WTC11 (cell line): ENCODE data around the gene RNASE11. TPM values are rescaled to one million over a fixed set of nuclear protein-coding genes. Genes with fewer than 3 reads are reported as not detected.

Experiments used
- CREM ChIP-seq: sonication (generic); formaldehyde crosslinking; IDR thresholded peaks from 2 replicates; pipeline ENCODE4 v1.8.1; 2022; ENCODE audit warnings: mild to moderate bottlenecking, missing genetic modification reagents, moderate library complexity
- ELF4 ChIP-seq: sonication (generic); formaldehyde crosslinking; IDR thresholded peaks from 2 replicates; pipeline ENCODE4 v1.8.1; 2022; ENCODE audit warnings: low read depth, mild to moderate bottlenecking, moderate library complexity, missing genetic modification reagents
- ETV6 ChIP-seq: sonication (generic); formaldehyde crosslinking; IDR thresholded peaks from 2 replicates; pipeline ENCODE4 v1.8.1; 2022; ENCODE audit warnings: mild to moderate bottlenecking, missing genetic modification reagents
- FOXK1 ChIP-seq: sonication (generic); formaldehyde crosslinking; IDR thresholded peaks from 2 replicates; pipeline ENCODE4 v1.8.0; 2022; ENCODE audit warnings: mild to moderate bottlenecking, moderate library complexity, missing genetic modification reagents
- GABPB1 ChIP-seq: sonication (generic); formaldehyde crosslinking; IDR thresholded peaks from 2 replicates; pipeline ENCODE4 v1.8.1; 2023; ENCODE audit warnings: mild to moderate bottlenecking, missing genetic modification reagents
- GRHL2 ChIP-seq: fragments of 250-450 bp; sonication (Bioruptor Pico); IDR thresholded peaks from 2 replicates; pipeline ENCODE4 v1.8.0; 2022; ENCODE audit warnings: mild to moderate bottlenecking, moderate library complexity; ENCODE audit not compliant: insufficient replicate concordance, severe bottlenecking
- HMGA2 ChIP-seq: fragments of 250-450 bp; sonication (Bioruptor Pico); IDR thresholded peaks from 2 replicates; pipeline ENCODE4 v1.4.0; 2021; ENCODE audit warnings: mild to moderate bottlenecking, moderate library complexity
- JAZF1 ChIP-seq: fragments of 250-450 bp; sonication (Bioruptor Pico); IDR thresholded peaks from 2 replicates; pipeline ENCODE4 v1.9.0; 2021; ENCODE audit warnings: moderate library complexity, mild to moderate bottlenecking, inconsistent platforms
- JUN ChIP-seq: sonication (generic); formaldehyde crosslinking; IDR thresholded peaks from 2 replicates; pipeline ENCODE4 v1.8.0; 2023; ENCODE audit warnings: mild to moderate bottlenecking, missing genetic modification reagents
- OVOL2 ChIP-seq: fragments of 250-450 bp; sonication (Bioruptor Pico); IDR thresholded peaks from 2 replicates; pipeline ENCODE4 v1.9.0; 2021; ENCODE audit warnings: mild to moderate bottlenecking, borderline replicate concordance
- SP1 ChIP-seq: sonication (generic); formaldehyde crosslinking; conservative IDR thresholded peaks from 2 replicates; pipeline ENCODE4 v1.8.1; 2022; ENCODE audit warnings: missing genetic modification reagents
- TEAD4 ChIP-seq: sonication (generic); formaldehyde crosslinking; IDR thresholded peaks from 2 replicates; pipeline ENCODE4 v1.8.0; 2022; ENCODE audit warnings: mild to moderate bottlenecking, missing genetic modification reagents
- ZNF219 ChIP-seq: sonication (generic); formaldehyde crosslinking; IDR thresholded peaks from 2 replicates; pipeline ENCODE4 v1.8.0; 2023; ENCODE audit warnings: missing genetic modification reagents, mild to moderate bottlenecking, borderline replicate concordance
- total RNA-seq: library from RNA; stranded (reverse); gene quantifications from 3 replicates; pipeline ENCODE4 v1.2.3, GENCODE V29; 2021
- TF ChIP-seq, protein P1 (sequence below): fragments of 250-450 bp; sonication (Bioruptor Pico); IDR thresholded peaks from 2 replicates; pipeline ENCODE4 v1.9.0; 2021; ENCODE audit warnings: moderate library complexity, mild to moderate bottlenecking, inconsistent platforms, borderline replicate concordance
- TF ChIP-seq, protein P2 (sequence below): sonication (generic); formaldehyde crosslinking; conservative IDR thresholded peaks from 2 replicates; pipeline ENCODE4 v1.8.1; 2022; ENCODE audit warnings: mild to moderate bottlenecking, missing genetic modification reagents
- TF ChIP-seq, protein P3 (sequence below): sonication (generic); formaldehyde crosslinking; IDR thresholded peaks from 2 replicates; pipeline ENCODE4 v1.8.1; 2022; ENCODE audit warnings: low read depth, mild to moderate bottlenecking, moderate library complexity, missing genetic modification reagents, borderline replicate concordance
- TF ChIP-seq, protein P4 (sequence below): sonication (generic); formaldehyde crosslinking; IDR thresholded peaks from 2 replicates; pipeline ENCODE4 v1.8.1; 2023; ENCODE audit warnings: mild to moderate bottlenecking, missing genetic modification reagents
- TF ChIP-seq, protein P5 (sequence below): sonication (generic); formaldehyde crosslinking; IDR thresholded peaks from 2 replicates; pipeline ENCODE4 v1.8.1; 2022; ENCODE audit warnings: low read depth, missing genetic modification reagents, borderline replicate concordance
- TF ChIP-seq, protein P6 (sequence below): sonication (generic); formaldehyde crosslinking; IDR thresholded peaks from 2 replicates; pipeline ENCODE4 v1.8.0; 2022; ENCODE audit warnings: mild to moderate bottlenecking, missing genetic modification reagents
- TF ChIP-seq, protein P7 (sequence below): sonication (generic); formaldehyde crosslinking; IDR thresholded peaks from 2 replicates; pipeline ENCODE4 v1.8.0; 2023; ENCODE audit warnings: missing genetic modification reagents, mild to moderate bottlenecking, borderline replicate concordance

The RNASE11 gene
- total RNA-seq, 1 experiment from 2014 or later = not detected

DNA sequence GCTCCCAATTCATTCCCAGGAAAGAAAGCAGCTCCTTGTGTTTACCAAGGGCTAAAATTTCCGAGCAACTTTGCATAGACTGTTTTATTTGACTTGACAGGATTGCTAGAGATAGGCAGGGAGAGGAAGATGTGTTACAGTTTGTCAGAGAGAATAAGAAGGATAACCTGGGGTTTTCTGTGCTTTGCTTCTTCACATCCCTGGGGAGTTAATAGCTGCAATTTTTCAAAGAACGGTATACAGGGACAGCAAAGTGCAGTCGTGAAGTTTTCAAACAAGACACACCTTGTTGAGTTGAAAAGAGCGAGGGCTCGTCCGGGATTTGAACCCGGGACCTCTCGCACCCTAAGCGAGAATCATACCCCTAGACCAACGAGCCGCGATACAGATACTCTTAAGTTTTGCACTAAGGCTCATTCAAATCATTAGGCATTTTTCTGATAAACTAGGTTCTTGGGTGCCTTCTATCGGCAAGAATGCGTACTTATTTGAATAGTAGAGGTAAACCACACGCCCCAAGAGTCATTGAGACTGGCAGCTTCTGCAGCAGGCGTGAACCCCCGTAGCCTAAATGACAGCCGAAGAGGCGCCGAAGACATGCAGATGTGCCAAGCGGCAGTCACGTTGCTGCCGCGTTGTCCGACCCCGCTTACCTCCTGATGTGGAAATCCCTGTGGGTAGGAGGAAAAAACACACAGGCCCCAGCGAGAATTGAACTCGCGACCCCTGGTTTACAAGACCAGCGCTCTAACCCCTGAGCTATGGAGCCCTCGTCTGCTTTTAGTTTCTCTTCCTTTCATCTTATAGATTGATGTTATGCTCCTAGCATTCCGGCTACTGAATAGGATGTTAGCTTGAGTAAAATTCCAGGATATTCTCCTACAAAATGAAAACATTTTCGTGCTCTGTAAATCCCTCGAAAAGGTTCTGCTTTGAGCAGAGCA, 25.6 kb upstream of the RNASE11 start (continued):
- TF ChIP-seq, protein P1, sequence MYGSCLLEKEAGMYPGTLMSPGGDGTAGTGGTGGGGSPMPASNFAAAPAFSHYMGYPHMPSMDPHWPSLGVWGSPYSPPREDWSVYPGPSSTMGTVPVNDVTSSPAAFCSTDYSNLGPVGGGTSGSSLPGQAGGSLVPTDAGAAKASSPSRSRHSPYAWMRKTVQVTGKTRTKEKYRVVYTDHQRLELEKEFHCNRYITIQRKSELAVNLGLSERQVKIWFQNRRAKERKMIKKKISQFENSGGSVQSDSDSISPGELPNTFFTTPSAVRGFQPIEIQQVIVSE (CRISPR knock-in tag) = no peak
- no peak for TF ChIP-seq FOXK1
- TF ChIP-seq CREM (CRISPR knock-in tag) = no peak
- TF ChIP-seq GRHL2 (CRISPR knock-in tag) = no peak
- TF ChIP-seq, protein P2, sequence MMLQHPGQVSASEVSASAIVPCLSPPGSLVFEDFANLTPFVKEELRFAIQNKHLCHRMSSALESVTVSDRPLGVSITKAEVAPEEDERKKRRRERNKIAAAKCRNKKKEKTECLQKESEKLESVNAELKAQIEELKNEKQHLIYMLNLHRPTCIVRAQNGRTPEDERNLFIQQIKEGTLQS = no peak
- TF ChIP-seq, protein P3, sequence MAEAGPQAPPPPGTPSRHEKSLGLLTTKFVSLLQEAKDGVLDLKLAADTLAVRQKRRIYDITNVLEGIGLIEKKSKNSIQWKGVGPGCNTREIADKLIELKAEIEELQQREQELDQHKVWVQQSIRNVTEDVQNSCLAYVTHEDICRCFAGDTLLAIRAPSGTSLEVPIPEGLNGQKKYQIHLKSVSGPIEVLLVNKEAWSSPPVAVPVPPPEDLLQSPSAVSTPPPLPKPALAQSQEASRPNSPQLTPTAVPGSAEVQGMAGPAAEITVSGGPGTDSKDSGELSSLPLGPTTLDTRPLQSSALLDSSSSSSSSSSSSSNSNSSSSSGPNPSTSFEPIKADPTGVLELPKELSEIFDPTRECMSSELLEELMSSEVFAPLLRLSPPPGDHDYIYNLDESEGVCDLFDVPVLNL (CRISPR knock-in tag) = no peak
- no peak for TF ChIP-seq ZNF219 (CRISPR knock-in tag)
- peak; percentile 58; the same call in 1 of the 2 replicates for TF ChIP-seq GABPB1 (CRISPR knock-in tag)
- TF ChIP-seq OVOL2 (CRISPR knock-in tag) = no peak
- TF ChIP-seq ELF4 = no peak
- peak; percentile 51; the same call in 1 of the 2 replicates for TF ChIP-seq SP1 (CRISPR knock-in tag)
- TF ChIP-seq, protein P4, sequence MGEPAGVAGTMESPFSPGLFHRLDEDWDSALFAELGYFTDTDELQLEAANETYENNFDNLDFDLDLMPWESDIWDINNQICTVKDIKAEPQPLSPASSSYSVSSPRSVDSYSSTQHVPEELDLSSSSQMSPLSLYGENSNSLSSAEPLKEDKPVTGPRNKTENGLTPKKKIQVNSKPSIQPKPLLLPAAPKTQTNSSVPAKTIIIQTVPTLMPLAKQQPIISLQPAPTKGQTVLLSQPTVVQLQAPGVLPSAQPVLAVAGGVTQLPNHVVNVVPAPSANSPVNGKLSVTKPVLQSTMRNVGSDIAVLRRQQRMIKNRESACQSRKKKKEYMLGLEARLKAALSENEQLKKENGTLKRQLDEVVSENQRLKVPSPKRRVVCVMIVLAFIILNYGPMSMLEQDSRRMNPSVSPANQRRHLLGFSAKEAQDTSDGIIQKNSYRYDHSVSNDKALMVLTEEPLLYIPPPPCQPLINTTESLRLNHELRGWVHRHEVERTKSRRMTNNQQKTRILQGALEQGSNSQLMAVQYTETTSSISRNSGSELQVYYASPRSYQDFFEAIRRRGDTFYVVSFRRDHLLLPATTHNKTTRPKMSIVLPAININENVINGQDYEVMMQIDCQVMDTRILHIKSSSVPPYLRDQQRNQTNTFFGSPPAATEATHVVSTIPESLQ = no peak
- TF ChIP-seq, protein P5, sequence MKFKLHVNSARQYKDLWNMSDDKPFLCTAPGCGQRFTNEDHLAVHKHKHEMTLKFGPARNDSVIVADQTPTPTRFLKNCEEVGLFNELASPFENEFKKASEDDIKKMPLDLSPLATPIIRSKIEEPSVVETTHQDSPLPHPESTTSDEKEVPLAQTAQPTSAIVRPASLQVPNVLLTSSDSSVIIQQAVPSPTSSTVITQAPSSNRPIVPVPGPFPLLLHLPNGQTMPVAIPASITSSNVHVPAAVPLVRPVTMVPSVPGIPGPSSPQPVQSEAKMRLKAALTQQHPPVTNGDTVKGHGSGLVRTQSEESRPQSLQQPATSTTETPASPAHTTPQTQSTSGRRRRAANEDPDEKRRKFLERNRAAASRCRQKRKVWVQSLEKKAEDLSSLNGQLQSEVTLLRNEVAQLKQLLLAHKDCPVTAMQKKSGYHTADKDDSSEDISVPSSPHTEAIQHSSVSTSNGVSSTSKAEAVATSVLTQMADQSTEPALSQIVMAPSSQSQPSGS (CRISPR knock-in tag) = no peak
- peak; percentile 23; the same call in 1 of the 2 replicates for TF ChIP-seq JUN (CRISPR knock-in tag)
- TF ChIP-seq, protein P6, sequence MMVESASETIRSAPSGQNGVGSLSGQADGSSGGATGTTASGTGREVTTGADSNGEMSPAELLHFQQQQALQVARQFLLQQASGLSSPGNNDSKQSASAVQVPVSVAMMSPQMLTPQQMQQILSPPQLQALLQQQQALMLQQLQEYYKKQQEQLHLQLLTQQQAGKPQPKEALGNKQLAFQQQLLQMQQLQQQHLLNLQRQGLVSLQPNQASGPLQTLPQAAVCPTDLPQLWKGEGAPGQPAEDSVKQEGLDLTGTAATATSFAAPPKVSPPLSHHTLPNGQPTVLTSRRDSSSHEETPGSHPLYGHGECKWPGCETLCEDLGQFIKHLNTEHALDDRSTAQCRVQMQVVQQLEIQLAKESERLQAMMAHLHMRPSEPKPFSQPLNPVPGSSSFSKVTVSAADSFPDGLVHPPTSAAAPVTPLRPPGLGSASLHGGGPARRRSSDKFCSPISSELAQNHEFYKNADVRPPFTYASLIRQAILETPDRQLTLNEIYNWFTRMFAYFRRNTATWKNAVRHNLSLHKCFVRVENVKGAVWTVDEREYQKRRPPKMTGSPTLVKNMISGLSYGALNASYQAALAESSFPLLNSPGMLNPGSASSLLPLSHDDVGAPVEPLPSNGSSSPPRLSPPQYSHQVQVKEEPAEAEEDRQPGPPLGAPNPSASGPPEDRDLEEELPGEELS (CRISPR knock-in tag) = no peak; the same call in 1 of the 2 replicates
- TF ChIP-seq HMGA2 = no peak
- TF ChIP-seq, protein P7, sequence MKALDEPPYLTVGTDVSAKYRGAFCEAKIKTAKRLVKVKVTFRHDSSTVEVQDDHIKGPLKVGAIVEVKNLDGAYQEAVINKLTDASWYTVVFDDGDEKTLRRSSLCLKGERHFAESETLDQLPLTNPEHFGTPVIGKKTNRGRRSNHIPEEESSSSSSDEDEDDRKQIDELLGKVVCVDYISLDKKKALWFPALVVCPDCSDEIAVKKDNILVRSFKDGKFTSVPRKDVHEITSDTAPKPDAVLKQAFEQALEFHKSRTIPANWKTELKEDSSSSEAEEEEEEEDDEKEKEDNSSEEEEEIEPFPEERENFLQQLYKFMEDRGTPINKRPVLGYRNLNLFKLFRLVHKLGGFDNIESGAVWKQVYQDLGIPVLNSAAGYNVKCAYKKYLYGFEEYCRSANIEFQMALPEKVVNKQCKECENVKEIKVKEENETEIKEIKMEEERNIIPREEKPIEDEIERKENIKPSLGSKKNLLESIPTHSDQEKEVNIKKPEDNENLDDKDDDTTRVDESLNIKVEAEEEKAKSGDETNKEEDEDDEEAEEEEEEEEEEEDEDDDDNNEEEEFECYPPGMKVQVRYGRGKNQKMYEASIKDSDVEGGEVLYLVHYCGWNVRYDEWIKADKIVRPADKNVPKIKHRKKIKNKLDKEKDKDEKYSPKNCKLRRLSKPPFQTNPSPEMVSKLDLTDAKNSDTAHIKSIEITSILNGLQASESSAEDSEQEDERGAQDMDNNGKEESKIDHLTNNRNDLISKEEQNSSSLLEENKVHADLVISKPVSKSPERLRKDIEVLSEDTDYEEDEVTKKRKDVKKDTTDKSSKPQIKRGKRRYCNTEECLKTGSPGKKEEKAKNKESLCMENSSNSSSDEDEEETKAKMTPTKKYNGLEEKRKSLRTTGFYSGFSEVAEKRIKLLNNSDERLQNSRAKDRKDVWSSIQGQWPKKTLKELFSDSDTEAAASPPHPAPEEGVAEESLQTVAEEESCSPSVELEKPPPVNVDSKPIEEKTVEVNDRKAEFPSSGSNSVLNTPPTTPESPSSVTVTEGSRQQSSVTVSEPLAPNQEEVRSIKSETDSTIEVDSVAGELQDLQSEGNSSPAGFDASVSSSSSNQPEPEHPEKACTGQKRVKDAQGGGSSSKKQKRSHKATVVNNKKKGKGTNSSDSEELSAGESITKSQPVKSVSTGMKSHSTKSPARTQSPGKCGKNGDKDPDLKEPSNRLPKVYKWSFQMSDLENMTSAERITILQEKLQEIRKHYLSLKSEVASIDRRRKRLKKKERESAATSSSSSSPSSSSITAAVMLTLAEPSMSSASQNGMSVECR (CRISPR knock-in tag) = peak; percentile 15; the same call in 1 of the 2 replicates
- TF ChIP-seq ETV6 = no peak
- TF ChIP-seq JAZF1 (CRISPR knock-in tag) = no peak
- TF ChIP-seq TEAD4 (CRISPR knock-in tag) = peak; percentile 94
